Activated CD8-positive, alpha-beta memory T cell treated with anti-CD3 and anti-CD28 coated beads, Interleukin-2, amount 50 U/mL, for 4 hours (primary cell): ENCODE data around the gene GNAS-AS1.

Source experiments
- DNase-seq: peaks from one replicate; pipeline ENCODE4 v3.0.0-alpha.2; 2020

Gene GNAS-AS1

DNA sequence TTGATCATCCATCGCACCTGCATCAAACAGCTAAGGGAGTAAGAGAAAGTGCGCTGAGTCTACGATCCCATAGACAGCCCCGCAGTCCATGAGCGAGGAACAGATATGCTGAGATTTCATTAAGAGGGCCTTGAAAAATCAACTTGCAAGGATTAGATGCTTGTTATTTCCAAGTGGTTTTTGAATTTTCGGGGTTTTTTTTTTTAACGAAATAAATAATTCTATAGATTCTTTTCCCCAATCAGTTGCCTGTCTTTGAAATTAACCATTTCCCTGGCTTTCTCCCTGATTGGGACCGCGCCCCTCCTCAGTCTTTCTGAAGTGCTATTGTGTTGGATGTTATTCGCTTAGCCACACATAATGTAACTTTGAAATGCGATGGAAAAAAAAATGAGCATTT lies 48.6 kb downstream of the GNAS-AS1 start:
- DNase-seq = no peak

DNA sequence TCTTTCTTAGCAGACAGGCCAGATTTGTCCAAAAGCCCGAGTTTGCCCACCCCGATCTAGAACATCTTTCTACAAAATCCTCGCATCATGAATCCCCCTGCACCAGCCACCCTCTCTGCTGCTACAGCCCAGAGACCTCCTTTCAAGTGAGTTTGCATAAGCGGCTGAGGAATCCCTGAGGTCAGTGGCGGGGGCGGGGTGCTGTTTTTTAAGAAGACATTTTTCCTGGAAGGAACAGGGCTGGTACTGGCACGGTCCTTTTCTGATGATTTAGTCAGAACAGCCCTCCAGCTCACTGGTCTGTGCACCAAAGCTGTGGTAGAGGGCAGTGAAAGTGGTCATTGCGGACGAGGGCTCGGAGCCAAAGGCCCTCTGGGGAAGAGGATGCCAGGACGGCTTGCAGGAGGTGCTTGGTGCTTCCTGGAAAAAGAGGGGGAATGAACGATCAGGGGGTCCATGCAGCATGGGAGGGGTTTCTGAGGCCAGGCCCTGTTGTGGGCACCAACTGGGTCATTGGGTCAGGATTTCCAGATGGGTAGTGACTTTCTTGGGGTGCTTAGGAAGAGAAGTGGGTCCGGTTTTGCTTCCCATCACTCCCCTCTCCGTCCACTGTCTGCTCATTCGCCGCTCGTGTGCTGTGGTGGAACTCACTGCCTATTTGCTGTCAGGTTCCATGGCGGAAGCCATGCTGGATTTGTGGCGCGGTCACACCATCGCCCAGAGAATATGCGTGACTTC lies 50.4 kb downstream of the GNAS-AS1 start:
- DNase-seq = no peak

DNA sequence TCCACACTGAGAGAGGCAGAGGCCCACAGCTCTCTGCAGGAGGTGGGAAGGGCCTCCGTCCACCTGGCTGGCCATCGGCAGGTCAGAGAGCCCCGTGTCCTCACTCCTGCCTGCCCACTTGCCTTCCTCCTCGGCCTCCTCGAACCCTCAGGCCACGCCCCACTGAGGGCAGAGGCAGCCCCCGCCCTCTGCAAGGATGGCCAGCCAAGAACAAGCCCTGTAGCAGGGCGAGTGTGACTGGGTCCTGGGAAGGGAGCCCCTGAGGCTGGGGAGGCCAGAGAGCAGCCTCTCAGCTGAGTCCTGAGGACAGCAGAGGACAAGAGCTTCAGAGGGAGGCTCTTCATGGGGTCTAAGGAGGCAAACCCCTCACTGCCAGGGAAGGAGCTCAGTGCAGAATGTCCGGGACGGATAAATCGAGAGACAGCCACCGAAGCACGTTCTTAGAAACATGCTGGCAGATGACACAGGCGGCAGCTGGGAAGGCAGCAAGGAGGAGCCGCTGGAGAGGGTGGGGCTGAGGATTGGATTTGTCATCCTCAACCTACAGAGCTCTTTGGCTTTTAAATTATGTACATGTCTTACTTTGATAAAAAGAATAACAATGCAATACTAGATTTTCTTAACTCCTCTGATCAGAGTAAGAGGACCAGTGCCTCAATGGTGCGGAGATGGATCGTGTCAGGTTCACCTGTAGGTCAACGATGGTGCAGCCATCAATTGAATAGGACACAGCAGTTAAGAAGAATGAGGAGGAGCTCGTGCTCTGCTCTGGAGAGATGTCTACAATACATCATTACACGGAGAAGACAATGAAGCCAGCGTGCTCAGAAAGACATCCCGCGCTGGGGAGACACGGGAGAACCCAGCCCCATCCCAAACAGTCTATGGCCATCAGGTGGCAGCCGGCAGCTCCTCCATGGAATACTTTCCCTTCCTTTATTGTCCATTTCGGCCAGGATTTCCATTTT lies 53.0 kb downstream of the GNAS-AS1 start:
- no peak for DNase-seq

DNA sequence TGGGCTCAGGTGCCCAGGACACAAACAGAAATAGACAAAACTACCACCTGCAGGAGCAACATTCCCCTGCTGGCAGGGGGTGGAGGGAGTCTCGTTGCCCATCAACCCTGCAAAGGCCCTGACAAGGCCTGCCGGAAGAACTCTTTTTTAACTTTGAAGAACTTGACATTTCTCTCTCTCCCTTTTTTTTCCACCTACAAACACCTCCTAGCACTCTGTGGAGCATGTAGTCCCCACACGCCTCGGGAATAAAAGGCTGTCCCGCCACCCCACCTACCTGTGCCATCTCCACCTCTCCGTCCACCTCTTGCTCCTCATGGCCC lies 54.8 kb downstream of the GNAS-AS1 start:
- DNase-seq = no peak

DNA sequence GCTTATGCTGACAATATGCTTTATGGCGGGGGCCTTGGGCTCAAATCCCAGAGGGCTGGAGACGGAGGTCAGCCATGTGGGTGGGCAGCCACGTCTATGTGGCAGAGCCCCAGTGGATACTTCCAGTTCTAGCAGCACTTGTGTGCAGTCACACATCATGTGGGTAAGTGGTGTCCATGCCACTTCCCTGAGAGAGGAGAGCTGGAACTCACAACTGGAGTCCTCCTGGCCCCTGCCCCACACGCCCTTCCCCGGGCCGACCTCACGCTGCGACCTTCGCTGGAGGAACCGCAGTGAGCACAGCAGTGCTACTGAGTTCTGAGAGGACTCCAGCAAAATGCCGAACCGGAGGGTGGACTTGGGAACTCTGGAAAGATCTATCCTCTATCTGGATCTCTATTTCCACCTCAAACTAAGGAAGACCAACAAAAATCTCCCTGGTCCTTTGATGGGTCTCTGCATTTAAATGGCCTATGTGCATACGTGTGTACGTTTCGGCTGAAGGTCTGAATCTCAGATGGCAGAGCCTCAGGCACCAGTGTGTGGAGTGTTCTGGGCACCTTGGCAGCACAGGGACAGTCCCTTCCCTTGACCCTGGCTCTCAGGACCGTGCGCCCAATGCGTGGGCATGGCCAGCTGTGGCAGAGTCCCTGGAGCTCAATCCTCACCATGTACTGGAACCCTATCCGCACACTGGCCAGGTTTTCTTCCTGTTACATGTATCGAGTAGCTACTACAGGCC lies 55.4 kb downstream of the GNAS-AS1 start:
- no peak for DNase-seq

DNA sequence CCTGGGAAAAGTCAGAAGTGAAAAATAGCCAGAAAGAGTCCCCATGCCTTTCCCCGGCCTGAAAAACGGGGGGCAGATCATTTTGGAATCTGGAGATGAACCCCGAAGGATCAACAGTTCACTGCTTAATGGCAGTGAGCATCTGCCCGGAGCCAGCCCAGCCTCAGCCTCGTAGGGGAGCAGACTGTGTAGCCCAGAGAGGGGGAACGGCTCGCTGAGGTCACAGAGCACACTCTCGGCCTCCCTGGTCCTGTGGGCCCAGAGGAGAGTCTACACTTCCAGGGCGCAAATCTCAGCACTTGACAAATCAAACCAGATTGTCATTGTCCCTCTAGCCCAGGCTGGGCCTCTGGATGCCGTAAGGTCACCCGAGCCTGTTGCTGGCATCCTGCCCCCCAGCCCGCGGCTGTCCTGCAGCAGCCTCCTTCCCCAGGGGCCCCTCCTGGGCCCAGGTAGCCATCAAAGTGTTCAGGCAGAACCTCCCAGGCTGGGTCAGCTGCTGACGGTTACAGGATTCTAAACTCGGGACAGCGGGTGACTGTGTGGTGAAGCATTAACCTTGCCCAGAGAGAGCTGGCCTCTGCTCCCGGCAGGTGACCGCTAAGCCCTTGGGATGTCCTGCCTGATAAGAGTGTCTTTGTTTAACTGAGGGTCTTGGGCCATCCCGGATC lies 56.1 kb downstream of the GNAS-AS1 start:
- no peak for DNase-seq

DNA sequence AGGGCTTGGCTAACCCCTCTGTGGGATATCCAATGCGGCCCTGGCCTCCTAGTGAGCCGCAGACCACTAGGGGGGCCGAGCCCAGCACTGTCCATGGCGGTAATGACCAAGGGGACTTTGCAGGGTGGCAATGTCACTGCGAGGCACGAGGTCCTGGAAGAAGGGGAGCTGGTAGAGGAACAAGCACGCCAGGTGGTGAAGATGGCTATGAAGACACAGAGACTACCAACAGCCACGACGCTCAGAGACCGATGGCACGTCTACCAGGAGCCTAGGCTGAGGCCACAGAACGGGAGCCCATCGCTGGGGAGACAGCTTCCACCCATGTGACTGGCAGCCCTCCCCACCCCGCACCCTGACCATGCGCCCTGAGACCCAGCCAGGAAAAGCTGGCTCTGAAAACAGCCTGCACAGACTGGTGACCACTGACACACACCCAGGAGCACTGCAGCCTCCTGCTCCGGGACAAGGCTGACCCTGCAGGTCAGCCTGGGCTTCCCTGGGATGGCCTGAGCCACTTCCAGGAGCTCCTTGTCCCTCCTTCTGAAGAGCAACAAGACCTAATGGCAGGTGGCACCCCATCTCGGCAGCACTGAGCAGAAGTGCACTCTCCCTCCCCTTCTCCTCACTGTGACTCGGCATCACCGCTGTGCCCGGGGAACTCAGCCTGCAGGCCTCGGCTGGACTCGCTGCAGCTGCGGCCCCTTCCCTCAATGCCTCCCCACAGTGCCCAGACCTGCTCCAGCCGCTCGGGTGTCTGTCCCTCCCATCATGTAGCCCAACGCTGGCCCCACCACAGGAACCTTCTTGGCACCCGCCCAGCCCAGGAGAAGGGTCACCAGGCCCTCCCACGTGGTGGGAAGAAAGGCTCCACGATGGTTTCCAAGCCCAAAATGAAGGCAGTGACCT lies 56.9 kb downstream of the GNAS-AS1 start:
- DNase-seq = no peak

DNA sequence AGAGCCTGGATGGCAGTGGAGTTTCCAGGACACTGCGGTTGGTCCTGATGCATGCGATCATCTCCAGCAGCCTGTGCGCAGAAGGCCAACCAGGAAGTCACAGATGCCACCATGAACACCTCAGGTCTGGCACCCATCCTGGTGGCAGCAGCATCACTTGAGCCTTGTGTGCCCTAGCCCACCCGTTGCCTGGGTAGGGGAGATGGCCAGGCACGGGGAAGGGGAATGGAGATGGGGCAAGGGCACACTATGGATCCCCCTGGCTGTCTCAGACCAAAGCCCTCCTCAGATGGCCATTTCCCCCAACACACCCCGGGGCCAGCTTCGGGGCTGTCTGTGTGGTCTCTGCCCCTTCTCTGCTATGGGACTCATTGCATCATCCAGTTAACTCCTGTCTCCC lies 58.3 kb downstream of the GNAS-AS1 start:
- no peak for DNase-seq

DNA sequence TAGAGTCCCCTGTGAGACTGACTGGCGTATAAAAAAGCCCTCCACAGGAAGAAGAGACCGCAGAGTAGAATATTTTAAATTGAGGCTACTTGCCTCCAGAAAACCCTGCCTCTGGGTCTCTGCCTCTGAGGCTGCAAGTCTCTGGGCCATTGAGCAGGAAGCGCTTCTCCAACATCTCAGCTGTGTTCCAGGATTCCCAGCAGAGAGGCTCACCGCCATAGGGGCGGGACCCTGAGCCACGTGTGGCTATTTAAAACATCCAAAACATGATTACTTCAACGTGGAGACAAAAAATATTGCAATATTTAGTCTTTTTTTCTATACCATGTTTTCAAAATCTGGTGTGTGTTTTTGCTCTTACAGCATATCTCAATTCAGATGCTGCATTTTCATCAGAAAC lies 59.4 kb downstream of the GNAS-AS1 start:
- DNase-seq = no peak

DNA sequence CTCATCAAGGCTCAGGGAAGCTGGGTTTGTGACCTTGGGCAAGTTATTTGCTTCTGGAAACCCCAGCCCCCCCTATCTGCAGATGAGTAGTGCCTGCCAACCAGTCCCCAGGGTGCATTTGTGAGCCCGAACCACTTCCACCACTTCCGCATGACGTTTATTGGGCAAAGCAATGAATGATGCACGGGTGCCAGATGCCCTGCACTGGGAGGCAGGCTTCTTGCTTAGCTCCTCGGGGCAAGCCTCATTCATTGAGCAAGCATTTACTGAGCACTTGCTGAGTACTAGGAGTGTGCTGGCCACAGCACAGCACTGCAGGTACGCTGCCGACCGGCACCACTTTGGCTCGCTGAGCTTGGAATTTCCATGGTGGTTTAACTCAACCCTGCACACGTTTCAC lies 60.2 kb downstream of the GNAS-AS1 start:
- no peak for DNase-seq

DNA sequence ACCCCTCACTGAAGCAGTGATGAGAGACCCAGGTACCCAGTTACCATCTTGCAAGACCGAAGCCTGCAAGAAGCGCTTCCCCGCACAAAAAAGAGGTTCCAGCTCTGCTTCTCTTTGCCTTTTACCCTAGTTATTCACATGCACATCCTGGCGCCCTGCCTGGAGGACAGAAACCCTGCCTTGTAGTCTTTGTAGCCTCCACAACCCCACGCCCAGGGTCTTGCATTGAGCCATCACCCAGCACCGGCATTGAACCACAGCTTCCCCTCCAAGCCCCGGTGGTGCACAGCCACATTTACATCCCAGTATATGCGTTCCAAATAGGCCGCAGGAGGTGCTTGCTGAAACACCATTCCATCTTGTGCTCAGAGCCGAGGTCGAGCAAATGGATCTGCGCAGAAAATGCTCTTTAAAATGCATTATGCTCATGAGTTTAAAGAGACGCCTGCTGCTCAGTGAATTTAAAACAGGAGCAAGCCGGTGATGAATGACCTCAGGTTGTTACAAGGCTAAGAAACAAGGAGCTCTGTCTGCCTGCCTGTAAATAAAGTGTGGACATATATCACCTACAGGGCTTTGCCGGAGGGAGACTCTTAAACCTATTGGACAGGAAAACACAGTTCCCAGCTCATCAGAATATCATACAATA lies 61.7 kb downstream of the GNAS-AS1 start:
- DNase-seq = no peak

DNA sequence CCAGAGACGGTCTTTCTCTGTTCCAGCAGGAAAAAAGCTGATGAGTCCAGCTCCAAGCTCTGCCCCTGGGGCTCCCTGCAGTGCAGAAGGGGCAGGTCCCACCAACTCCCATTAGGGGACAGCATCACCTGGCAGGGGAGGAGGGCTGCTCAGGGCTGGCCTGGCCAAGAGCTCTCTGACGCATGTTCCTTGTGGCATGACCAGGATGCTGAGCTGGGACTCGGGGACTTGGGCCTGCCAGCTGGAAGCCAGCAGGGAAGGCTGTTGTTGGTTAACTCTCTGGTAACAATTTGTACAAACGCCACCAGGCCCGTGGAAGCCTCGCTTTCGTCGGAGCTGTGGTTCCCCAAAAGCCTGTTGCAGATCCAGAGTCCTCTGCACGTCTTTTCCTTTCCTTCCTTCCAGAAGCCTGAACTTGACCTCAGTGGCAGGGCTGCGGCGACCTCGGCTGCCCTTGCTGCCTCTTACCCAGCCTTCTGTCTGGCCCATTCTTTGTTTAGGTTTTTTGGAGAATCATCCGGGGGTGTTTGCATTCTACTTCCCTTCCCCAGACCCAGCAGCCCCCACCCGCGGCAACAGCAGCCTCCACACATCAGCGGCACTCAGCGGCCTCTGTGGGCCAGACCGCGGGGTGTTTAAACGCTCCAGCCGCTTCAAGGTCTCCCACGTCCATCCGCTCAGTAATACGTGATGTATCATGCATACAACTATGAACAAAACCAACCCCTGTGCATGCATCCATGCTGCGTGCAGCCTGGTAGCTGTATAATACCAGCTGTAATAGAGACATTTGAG lies 63.3 kb downstream of the GNAS-AS1 start:
- DNase-seq = no peak

DNA sequence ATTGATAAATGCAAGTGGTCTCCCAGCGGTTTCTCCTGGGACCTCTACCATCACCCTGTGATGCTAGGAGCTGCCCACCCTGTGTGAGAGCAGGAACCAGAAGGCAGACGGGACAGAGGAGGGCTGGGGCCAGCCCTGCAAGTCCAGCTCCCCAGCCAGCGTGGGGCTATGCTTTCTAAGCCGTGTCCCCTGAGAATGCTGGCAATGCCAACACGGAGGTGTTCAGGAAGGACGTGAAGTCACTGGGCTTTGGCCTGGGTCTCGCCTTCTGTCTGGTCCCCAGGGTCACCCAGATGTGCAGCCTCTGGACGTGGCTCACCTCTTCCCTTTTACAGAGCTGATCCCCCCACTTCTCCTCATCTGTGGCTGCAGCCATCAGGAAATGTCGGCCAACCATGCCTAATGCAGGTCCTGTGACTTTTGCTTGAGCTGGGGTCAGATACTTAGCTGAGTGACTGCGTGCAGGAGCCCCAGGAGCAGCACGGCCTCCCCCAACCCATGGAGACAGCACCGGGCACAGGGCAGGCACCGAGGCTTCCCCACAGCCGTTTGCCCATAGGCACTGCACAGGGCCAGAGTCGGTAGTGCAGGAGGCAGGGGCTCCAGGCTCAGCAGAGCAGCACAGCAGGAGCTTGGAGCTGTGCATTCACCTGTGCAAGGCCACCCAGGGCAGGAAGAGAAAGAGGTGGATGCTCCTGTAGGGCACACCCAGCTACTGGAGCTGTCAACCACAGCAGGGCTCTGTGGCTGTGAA lies 66.2 kb downstream of the GNAS-AS1 start:
- no peak for DNase-seq

DNA sequence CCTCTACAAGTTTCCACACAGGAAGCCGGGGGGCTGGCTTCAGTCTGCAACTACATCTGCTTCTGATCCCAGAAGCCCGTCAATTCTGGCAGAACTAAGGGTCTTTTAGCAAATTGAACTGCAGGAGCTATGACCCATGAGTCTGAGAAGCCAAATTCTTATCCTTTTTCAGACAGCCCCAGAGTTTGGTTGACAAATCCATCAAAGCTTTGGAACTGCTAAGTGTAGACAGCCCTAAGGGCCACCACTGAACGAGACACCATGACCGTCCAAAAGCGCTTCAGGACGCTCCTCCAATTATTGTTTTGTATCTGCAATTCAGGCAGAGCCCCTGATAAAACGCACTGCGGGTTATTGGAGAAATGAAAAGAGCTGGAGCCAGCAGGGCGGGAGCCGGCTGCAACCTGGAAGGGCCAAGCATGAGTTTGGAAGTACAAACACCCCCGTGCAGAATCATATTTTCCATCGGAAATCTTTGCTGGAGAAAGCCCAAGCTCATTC lies 67.1 kb downstream of the GNAS-AS1 start:
- no peak for DNase-seq

DNA sequence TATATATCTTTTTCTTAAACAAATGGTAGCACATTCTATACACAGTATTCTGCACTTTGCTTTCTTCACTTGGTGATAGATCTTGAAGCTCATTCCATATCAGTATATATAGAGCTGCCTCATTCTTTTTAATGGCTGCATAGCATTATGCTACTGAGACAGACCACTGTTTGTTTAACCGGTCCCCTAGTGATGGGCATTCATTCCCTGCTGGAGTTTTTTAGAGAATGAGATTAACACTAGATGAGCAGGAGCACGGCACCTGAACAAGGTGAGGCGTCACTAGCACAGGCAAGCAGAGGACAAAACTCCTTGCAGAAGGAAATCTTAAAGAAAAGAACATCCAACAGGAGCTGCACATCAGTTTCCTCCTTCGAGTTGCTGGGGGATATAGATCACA lies 69.6 kb downstream of the GNAS-AS1 start:
- no peak for DNase-seq

DNA sequence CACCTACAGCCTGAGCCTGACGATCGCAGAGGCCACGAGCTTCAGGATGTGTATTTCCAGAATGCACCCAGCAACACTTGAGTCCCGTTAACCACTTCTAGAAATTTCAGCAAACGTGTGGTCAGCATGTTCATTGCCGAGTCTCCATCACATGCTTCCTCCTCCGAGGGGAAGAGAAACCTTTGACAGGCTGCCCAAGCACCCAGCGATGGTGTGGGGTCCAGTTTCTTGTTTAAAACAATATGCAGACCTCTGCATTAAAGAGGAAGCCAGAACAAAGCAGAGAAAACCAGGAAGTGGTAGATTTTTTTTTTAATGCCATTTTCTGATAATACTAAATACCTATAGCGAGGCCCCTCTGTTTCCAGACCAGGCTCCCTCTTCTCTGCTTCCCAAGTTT lies 71.9 kb downstream of the GNAS-AS1 start:
- no peak for DNase-seq

DNA sequence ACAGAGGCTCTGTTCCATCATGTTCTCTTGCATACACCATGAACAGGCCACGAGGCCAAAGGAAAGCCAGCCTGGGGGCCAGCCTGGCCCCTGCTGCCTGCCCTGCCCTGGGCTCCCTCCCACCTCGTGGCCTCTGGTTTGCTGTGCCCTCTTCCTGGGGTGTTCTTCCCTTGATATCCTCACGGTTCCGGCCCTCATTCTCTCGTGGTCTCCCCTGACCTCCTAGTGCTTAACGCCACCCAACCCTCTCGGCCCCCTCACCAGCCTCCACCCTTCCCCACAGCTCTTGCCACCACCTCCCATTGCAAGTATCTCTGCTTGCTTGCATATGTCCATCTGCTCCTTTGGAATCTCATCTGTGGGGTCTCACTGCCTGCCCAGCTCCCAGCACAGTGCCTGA lies 73.0 kb downstream of the GNAS-AS1 start:
- no peak for DNase-seq

DNA sequence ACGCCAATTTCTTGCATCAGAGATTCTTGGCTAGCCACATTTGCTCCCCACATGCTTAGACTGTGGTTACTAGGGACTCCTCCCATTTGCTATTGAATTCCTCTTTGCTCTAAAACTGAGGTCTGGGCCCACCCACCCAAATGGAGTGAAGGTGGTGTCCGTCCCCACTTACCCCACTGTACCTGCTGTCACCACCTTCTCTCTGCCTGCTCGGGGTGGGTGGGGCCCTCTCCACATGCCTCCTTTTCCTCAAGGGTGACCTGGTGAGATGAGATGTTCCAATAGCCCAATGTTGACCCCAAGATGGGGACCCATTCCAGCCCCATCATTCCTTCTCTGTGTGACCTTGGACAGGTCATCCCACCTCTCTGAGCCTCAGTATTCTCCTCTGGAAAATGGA lies 74.6 kb downstream of the GNAS-AS1 start:
- no peak for DNase-seq

DNA sequence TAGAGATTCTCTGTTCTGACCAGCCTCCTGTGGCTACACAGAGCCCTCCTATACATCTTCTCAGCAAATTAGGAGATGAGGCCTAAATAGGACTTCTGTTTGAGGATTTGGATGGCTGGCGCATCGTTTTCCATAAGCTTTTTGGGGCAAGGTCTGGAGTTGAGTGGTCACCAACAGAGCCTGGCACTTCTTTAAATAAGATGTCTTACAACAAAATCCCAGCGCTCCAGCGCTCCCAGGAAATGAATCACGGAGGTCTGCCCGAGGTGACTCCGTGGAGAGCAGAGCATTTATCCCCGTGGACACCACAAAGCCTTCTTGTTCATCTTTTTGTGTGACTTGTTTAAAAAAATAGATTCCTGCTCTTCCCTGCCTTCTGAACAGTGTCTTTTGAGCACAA lies 75.3 kb downstream of the GNAS-AS1 start:
- no peak for DNase-seq
